PC-3 (cell line): ENCODE measurements around the gene SMAD7.

Experiments used
- CTCF ChIP-seq: fragments of 300-600 bp; sonication (generic); conservative IDR thresholded peaks from 2 replicates; pipeline ENCODE4 v1.5.1; 2017; ENCODE audit warnings: antibody characterized with exemption, low read depth, mild to moderate bottlenecking, low read length
- EZH2 ChIP-seq: fragments of 300-600 bp; sonication (generic); IDR thresholded peaks from one replicate; pipeline ENCODE4 v1.6.1; 2017; ENCODE audit warnings: antibody characterized with exemption, mild to moderate bottlenecking, low read length; ENCODE audit not compliant: unreplicated experiment
- EZH2phosphoT487 ChIP-seq: fragments of 300-600 bp; sonication (generic); IDR thresholded peaks from 2 replicates; pipeline ENCODE4 v1.6.1; 2018; ENCODE audit warnings: mild to moderate bottlenecking, antibody characterized with exemption, low read length, borderline replicate concordance

DNA sequence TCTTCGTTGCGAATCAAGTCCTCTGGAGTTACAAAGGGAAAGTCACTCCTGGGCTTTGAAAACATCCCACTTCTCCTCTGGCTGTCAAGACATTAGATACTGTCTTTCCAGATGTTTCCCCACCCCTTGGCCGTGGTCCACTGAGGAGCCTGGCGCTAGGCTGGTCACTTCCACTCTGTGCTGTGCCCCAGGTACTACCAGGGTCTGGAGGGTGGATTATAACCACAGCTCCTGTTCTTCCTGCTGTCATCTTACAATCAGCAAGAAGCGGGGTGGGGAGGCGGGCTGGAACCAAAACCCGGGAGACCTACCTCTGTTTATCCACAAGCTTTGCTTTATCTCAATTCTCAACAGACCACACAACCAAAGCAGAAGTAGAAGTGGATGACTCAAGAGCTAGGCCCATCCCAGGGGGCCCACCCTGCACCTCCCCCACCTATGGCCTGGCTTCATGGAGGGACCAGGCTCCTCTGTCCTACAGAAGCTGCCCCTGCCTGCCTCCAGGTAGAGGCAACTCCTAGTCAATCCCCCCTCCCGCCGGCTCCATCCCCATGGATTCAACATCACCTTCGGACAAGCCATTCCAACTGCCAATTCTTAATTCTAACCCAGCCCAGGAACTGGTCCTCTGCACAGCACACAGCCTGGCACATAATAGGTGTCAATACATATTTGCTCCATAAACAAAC, 17.8 kb downstream of the SMAD7 start:
- no peak for TF ChIP-seq CTCF
- no peak for TF ChIP-seq EZH2
- no peak for TF ChIP-seq EZH2phosphoT487
